OCI-LY3 (cell line): Measurements from ENCODE around the gene ST8SIA1.

Experiments
- H2AFZ ChIP-seq: fragments of 200-600, 300-600 bp; shearing (Covaris generic); 2 replicates; pipeline ENCODE4 v1.6.0; 2014; ENCODE audit warnings: antibody characterized with exemption, low read depth, low read length
- H3K27ac ChIP-seq: fragments of 200-600, 300-600 bp; sonication (generic); 2 replicates; pipeline ENCODE4 v1.5.1; 2014; ENCODE audit warnings: mild to moderate bottlenecking, low read length, moderate library complexity, mixed read lengths
- H3K27me3 ChIP-seq: fragments of 200-600, 300-600 bp; sonication (generic); 2 replicates; pipeline ENCODE4 v1.6.1; 2014; ENCODE audit warnings: low read depth, low read length, mixed read lengths
- H3K36me3 ChIP-seq: fragments of 200-600, 300-600 bp; sonication (generic); replicated peaks from 2 replicates; pipeline ENCODE3; 2014; ENCODE audit warnings: low read depth, low read length, mixed read lengths
- H3K4me1 ChIP-seq: fragments of 300-600, 200-600 bp; sonication (generic); 2 replicates; pipeline ENCODE4 v1.6.1; 2014; ENCODE audit warnings: low read length, mixed read lengths
- H3K4me2 ChIP-seq: fragments of 200-600, 300-600 bp; sonication (generic); 2 replicates; pipeline ENCODE4 v1.6.1; 2014; ENCODE audit warnings: low read length, mixed read lengths
- H3K4me3 ChIP-seq: fragments of 300-600, 200-600 bp; sonication (generic); 2 replicates; pipeline ENCODE4 v1.5.1; 2014; ENCODE audit warnings: antibody characterized with exemption, mild to moderate bottlenecking, low read length, moderate library complexity
- H3K79me2 ChIP-seq: fragments of 300-600, 200-600 bp; shearing (Covaris generic); 2 replicates; pipeline ENCODE4 v1.6.1; 2014; ENCODE audit warnings: mild to moderate bottlenecking, low read length, mixed read lengths
- H3K9ac ChIP-seq: fragments of 300-600, 200-600 bp; shearing (Covaris generic); 2 replicates; pipeline ENCODE4 v1.6.0; 2014; ENCODE audit warnings: mild to moderate bottlenecking, low read length, moderate library complexity
- H3K9me3 ChIP-seq: fragments of 200-600, 300-600 bp; shearing (Covaris generic); 2 replicates; pipeline ENCODE4 v1.6.1; 2014; ENCODE audit warnings: low read length, mixed read lengths; ENCODE audit not compliant: insufficient read depth
- H4K20me1 ChIP-seq: fragments of 200-600, 300-600 bp; sonication (generic); 2 replicates; pipeline ENCODE4 v1.6.1; 2016; ENCODE audit warnings: low read length, mixed read lengths; ENCODE audit not compliant: insufficient read depth
- EZH2phosphoT487 ChIP-seq: fragments of 200-600 bp; shearing (Covaris generic); IDR thresholded peaks from 2 replicates; pipeline ENCODE4 v1.6.1; 2018; ENCODE audit warnings: antibody characterized with exemption, mixed run types, low read depth
- TF ChIP-seq, protein P1 (sequence below): fragments of 200-600, 300-600 bp; sonication (generic); IDR thresholded peaks from 2 replicates; pipeline ENCODE4 v1.5.1; 2014; ENCODE audit warnings: antibody characterized with exemption, low read length, low read depth

The ST8SIA1 gene

DNA sequence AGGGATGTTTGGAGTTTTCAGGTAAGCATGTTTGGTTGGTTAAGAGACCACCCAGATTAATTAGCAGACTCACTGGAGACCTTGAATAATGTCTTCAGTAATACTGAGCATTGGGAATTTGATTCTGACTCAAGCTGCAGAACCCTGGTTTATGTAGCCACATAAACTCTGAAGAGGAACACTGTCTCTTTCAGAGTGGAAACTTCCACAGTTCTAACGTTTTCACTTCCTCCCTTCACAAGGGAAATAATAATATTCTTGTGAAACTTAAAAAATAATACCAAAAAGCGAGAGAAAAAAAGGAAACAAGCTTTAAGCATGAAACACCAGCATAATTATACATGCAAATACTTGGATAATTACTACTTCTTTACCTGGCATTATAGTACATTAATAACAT, 40.0 kb upstream of the ST8SIA1 start:
- H3K4me2 ChIP-seq: no peak overlapping the region
- no peaks in the 10 kb centered on the region for H3K79me2 ChIP-seq
- no peaks in the 10 kb centered on the region for H3K9me3 ChIP-seq
- H3K4me1 ChIP-seq: peaks cover 13% of the 10 kb centered on the region
- H3K36me3 ChIP-seq: no peaks in the 10 kb centered on the region
- H3K9ac ChIP-seq: no peak overlapping the region
- TF ChIP-seq EZH2phosphoT487: no peak
- TF ChIP-seq, protein P1, sequence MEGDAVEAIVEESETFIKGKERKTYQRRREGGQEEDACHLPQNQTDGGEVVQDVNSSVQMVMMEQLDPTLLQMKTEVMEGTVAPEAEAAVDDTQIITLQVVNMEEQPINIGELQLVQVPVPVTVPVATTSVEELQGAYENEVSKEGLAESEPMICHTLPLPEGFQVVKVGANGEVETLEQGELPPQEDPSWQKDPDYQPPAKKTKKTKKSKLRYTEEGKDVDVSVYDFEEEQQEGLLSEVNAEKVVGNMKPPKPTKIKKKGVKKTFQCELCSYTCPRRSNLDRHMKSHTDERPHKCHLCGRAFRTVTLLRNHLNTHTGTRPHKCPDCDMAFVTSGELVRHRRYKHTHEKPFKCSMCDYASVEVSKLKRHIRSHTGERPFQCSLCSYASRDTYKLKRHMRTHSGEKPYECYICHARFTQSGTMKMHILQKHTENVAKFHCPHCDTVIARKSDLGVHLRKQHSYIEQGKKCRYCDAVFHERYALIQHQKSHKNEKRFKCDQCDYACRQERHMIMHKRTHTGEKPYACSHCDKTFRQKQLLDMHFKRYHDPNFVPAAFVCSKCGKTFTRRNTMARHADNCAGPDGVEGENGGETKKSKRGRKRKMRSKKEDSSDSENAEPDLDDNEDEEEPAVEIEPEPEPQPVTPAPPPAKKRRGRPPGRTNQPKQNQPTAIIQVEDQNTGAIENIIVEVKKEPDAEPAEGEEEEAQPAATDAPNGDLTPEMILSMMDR: no peak
- H3K27me3 ChIP-seq: no peaks in the 10 kb centered on the region
- H2AFZ ChIP-seq: no peak overlapping the region
- H4K20me1 ChIP-seq: no peaks in the 10 kb centered on the region
- no peak overlapping the region for H3K27ac ChIP-seq
- no peak overlapping the region for H3K4me3 ChIP-seq

- no peaks in the 10 kb centered on the region for H3K79me2 ChIP-seq
- H3K9ac ChIP-seq: no peak overlapping the region
- no peak overlapping the region for H3K4me3 ChIP-seq
- H3K4me1 ChIP-seq: peaks cover 13% of the 10 kb centered on the region
- H3K36me3 ChIP-seq: no peaks in the 10 kb centered on the region
- H4K20me1 ChIP-seq: no peaks in the 10 kb centered on the region
- TF ChIP-seq, protein P1: no peak
- no peak for TF ChIP-seq EZH2phosphoT487
- no peaks in the 10 kb centered on the region for H3K9me3 ChIP-seq
- no peaks in the 10 kb centered on the region for H3K27me3 ChIP-seq
- H3K4me2 ChIP-seq: no peak overlapping the region
- no peak overlapping the region for H2AFZ ChIP-seq
- H3K27ac ChIP-seq: no peak overlapping the region
These were observed 37.9 kb upstream of the ST8SIA1 start for GRCh38 chr12:22372277-22372837.

GRCh38 chr12:22366181-22366580, 31.7 kb upstream of the ST8SIA1 start:
- H2AFZ ChIP-seq: no peak overlapping the region
- no peak overlapping the region for H3K9ac ChIP-seq
- H3K27me3 ChIP-seq: no peaks in the 10 kb centered on the region
- no peak overlapping the region for H3K27ac ChIP-seq
- H3K4me1 ChIP-seq: no peaks in the 10 kb centered on the region
- no peak overlapping the region for H3K4me3 ChIP-seq
- TF ChIP-seq, protein P1: no peak
- no peak for TF ChIP-seq EZH2phosphoT487
- no peaks in the 10 kb centered on the region for H3K9me3 ChIP-seq
- H4K20me1 ChIP-seq: no peaks in the 10 kb centered on the region
- no peaks in the 10 kb centered on the region for H3K79me2 ChIP-seq
- H3K4me2 ChIP-seq: no peak overlapping the region
- no peaks in the 10 kb centered on the region for H3K36me3 ChIP-seq

DNA sequence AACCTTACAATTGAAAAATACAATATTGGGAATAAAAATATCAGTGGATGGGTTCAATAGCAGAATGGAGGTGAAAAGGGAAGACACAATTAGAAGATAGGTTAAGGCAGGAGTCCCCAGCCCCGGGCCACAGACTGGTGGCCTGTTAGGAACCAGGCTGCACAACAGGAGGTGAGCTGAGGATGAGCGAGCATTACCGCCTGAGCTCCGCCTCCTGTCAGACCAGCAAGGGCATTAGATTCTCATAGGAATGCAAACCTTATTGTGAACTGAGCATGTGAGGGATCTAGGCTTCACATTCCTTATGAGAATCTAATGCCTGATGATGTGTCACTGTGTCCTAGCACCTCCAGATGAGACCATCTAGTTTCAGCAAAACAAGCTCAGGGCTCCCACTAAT, 27.3 kb upstream of the ST8SIA1 start:
- no peaks in the 10 kb centered on the region for H3K27me3 ChIP-seq
- no peaks in the 10 kb centered on the region for H3K9me3 ChIP-seq
- no peak overlapping the region for H3K27ac ChIP-seq
- TF ChIP-seq, protein P1: no peak
- no peak for TF ChIP-seq EZH2phosphoT487
- no peak overlapping the region for H2AFZ ChIP-seq
- no peak overlapping the region for H3K4me3 ChIP-seq
- no peaks in the 10 kb centered on the region for H4K20me1 ChIP-seq
- H3K79me2 ChIP-seq: no peaks in the 10 kb centered on the region
- no peaks in the 10 kb centered on the region for H3K4me1 ChIP-seq
- no peaks in the 10 kb centered on the region for H3K36me3 ChIP-seq
- H3K9ac ChIP-seq: no peak overlapping the region
- no peak overlapping the region for H3K4me2 ChIP-seq
